Measurements from ENCODE around the gene HAT1.

DNA sequence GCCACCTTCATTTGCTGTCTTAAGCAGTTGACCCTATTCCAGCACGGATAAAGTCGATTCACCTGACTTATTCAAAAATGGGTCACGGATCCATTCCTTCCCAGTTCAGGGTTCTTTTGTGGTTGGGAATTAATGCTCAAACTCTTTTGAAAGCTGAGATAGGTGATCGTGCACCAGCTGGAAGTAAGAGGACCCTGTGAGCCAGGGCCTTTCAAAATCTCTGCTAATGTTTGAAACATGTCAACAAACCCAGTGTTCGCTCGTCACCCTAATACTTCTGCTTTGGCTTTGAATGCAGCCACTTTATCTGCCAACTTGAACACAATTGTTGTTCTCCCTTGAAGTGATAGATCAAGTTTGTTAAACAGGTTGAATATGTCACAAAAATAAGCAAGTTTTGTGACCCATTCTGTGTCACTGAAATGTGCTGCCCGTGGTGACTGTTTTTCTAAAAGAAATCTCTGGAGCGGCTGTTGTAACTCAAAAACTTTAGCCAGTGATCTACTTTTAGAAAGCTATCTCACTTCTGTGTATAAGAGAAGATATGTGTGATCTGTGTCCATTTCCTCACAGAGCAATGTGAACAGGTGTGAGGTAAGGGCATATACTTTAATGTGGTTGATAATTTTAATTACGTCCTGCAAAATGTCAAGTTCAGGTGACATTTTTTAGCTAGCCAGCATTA is 16.9 kb downstream of the HAT1 start:
- TF ChIP-seq TFCP2L1 (CRISPR knock-in tag; IDR thresholded peaks at IDR 0.05) (no peak), JUN (IDR thresholded peaks at IDR 0.05) (no peak), CHD2 (IDR thresholded peaks at IDR 0.05; ENCODE audit: low read length, partially characterized antibody) (no peak), ESRRA (IDR thresholded peaks at IDR 0.05; ENCODE audit: borderline replicate concordance, low read length) (no peak), CTCF (IDR thresholded peaks at IDR 0.05) (no peak), NPAS2 (CRISPR knock-in tag; IDR thresholded peaks at IDR 0.05; ENCODE audit: borderline replicate concordance) (no peak), FOXS1 (CRISPR knock-in tag; IDR thresholded peaks at IDR 0.05) (no peak), EP300 (IDR thresholded peaks at IDR 0.05) (no peak), BCL3 (IDR thresholded peaks at IDR 0.05) (no peak), POLR2A (IDR thresholded peaks at IDR 0.05; ENCODE audit: low read length) (no peak), CHD4 (IDR thresholded peaks at IDR 0.05; ENCODE audit: borderline replicate concordance) (no peak), E2F6 (IDR thresholded peaks at IDR 0.05; ENCODE audit: borderline replicate concordance, low read depth) (no peak)
- TF ChIP-seq, protein P1, sequence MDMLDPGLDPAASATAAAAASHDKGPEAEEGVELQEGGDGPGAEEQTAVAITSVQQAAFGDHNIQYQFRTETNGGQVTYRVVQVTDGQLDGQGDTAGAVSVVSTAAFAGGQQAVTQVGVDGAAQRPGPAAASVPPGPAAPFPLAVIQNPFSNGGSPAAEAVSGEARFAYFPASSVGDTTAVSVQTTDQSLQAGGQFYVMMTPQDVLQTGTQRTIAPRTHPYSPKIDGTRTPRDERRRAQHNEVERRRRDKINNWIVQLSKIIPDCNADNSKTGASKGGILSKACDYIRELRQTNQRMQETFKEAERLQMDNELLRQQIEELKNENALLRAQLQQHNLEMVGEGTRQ (IDR thresholded peaks at IDR 0.05): no peak
- TF ChIP-seq, protein P2, sequence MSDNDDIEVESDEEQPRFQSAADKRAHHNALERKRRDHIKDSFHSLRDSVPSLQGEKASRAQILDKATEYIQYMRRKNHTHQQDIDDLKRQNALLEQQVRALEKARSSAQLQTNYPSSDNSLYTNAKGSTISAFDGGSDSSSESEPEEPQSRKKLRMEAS (IDR thresholded peaks at IDR 0.05): no peak

Measured in A549 (cell line).